Activated CD8-positive, alpha-beta memory T cell treated with anti-CD3 and anti-CD28 coated beads for 4 hours (primary cell): Measurements from ENCODE around the gene BMP15.

Experiments
- DNase-seq, 2 donors: peaks; one replicate each; pipeline ENCODE4 v3.0.0-alpha.2; 2020; ENCODE audit warnings: low read depth in 2 of 2

BMP15 gene

DNA sequence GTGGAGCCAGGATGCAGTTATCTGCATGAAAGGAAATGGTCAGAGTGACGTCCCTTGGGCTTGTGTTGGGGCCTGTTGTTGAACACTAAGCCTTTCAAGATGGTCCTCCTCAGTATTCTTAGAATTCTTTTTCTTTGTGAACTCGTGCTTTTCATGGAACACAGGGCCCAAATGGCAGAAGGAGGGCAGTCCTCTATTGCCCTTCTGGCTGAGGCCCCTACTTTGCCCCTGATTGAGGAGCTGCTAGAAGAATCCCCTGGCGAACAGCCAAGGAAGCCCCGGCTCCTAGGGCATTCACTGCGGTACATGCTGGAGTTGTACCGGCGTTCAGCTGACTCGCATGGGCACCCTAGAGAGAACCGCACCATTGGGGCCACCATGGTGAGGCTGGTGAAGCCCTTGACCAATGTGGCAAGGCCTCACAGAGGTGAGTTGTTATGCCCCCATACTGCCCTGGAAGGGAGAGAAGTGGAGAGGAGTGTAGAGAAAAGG lies at the start of gene BMP15:
BMP15 (plus strand) TSS at position 51 of the 492 bp plus-strand sequence; CDS start at position 100, 49 bp downstream.
- no peak for DNase-seq

DNA sequence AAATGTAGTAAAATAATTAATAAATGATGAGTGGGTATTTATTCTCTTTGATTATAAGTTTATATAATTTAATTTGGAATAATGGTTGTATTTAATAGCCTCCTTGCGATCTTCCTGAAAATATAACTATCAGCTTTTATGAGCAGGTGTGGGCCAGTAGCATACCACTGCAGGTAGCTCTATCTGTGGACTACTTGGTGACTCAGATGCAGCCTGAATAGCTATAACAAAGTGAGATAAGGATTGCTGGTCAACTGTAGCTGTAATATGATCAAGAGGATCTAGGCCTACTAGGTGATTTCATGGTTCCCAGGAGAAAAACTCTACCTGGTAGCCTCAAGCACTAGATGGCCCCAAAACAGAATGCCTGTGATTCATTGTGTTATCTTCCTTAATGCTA lies 47.1 kb upstream of the BMP15 start:
- no peak for DNase-seq

DNA sequence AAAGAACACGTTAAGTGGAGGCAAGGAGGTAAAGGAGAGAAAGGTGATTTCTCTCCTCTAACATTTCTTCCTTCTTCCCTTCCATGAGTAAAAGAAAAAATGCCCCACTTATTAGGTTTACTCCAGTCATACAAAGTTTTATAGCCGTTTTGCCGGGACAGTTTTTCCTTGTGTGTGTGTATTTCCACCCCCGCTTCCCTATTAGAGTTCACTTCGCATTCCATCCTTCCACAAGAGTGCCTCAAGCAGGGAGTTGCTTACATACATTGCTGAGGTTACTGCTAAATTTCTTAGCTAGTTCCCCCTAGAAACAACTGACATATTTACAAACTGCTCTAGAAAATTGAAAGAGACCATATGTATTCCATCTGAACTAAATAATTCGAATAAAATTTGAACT lies 45.2 kb upstream of the BMP15 start:
- no peak for DNase-seq

DNA sequence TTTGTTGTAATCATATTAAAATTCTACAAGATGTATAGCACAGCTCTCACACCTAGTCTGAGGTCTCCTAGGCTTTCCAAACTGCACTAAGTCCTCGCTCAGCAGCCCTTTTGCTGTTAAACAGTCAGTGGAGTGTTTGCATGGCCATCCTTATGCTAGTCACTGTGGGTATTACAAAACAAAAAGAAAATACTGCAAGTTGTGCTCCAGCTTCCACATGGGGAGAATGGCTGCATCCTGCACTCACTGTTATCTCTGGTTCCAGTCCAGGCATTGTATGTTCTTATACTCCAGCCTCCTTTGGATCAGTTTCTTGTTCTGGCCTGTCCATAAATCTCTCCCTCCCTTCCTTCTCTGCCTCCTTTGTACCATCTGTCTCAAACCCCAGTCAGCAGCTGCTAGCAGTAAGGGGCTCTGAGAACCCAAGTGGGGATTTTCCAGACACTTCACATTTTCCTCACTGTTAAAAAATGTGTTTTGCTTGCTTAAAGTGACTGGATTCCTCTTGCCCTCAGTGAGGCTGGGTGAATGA lies 38.5 kb upstream of the BMP15 start:
- no peak for DNase-seq

DNA sequence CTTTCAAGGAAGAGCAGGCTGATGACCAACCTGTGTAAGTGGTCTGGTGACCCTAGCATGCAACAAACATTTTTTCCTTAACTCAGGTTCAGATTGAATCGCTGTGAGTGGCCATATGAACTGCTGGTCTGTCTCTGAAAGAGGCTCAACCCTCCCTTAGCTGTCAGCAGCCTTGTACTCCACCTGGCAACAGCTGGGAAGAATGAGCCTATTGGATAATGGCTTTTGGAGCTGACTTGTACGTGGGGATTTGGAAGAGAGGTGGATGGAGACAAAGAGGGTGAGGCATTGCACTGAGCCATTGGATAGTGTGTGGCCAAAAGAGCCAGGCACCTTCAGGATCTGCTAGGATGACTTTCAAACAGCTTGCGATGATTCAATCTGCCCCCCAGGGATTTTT lies 35.7 kb upstream of the BMP15 start:
- DNase-seq = no peak

DNA sequence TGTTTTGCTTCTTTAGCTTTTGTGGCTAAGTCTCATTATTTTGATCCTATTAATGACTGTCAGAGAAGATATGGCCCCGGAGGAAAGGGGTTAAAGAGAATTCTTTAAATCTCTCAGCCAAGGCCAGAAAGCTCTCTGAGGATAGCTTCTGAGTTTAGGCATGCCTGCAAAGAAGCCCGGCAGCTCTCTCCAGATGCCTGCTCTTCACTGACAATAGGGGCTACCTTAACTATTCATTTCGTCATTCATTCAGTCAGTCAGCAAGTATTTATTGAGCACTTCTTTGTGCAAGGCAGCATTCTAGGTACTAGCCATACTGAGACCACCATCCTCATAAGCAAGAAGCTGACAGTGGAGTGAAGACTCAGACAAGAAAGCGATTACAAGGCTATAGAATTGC lies 34.0 kb upstream of the BMP15 start:
- no peak for DNase-seq

DNA sequence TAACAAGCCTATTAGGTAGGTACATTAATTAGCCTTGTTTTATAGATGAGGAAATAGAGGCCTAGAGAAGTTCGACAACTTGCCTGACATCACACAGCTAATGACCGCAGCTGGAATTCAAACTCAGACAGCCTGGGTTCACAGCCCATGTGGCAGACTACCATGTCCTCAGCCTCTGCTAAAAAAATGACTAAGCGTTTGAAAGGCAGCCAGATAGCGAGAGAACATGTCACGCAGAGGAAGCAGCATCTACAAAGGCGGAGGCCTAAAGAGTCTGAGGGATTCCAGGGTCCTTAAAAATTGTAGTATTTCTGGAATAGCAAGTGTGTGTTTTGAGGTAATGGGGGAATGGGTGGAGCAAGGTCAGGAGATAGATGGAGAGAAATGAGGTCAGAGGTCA lies 33.2 kb upstream of the BMP15 start:
- no peak for DNase-seq

DNA sequence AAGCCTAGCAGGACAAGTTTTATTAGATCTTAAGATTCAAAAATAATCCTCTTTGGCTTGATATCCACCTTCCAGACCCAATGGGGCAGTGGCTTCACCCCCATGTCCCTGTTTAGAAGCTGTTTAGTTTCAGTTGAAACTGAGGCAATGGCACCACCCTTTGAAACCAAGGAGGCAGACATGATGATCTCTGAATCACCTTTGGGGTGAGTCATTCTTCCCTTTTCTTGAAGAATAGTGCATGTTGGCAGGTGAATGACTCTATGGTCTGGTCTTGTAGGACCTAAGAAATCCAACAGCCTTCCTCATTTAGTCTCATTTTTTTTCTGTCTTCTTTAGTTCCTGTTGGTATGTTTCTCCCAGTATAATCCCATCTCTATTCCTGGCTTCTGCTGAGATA lies 29.5 kb upstream of the BMP15 start:
- DNase-seq = no peak

DNA sequence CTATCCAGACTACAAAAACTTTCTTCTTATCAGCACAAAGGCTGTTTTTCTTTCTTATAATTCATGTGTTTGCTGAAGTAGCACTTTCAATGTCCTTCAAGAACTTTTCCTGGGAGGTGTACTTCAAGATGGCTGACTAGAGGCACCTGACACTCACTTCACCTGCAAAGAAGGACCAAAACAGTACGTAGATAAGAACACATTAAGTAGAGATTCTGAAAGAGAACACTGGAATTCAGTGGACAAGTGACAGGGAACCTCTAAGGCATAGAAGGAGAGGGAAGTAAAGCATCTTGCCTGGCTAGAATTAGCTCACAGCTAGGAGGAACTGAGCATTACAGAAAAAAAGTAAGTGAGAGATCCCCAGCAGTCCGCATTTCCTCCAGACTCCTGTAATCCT lies 21.7 kb upstream of the BMP15 start:
- no peak for DNase-seq

DNA sequence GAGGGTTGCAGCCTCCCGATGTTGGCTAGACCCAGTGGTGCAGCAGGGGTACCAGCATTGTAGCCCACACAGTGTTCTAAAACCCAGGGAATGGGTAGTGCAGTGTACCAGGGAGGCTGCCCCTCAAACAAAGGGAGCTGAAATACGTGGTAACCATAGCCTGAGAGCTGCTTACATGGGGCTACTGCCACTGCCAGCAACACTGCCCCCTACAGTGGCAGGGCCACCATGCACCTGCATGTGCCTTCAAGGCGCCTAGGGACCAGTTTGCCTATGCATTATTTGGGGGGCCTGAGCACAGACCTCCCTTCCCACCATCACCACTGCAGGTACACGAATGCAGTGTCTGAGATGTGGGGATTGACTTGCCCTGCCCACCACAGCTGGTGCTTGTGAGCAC lies 21.0 kb upstream of the BMP15 start:
- no peak for DNase-seq

DNA sequence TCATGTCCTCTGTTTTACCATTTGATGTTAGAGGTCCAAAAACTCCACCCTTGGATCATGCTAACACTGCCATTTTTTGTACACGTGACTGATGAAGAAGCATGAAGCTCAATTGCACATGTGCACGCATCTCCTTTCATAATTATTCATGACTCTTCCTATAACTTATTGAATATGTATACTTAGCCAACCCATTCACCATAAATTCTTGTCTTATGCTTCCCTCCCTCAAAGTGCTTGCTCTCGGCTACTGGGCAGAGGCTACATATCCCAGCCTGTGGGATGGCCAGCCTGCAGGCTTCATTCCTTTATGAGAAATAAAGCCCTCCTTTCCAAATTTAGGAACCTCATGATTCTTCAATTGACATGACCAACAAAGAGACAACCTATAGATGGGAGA lies 17.5 kb upstream of the BMP15 start:
- DNase-seq = no peak

DNA sequence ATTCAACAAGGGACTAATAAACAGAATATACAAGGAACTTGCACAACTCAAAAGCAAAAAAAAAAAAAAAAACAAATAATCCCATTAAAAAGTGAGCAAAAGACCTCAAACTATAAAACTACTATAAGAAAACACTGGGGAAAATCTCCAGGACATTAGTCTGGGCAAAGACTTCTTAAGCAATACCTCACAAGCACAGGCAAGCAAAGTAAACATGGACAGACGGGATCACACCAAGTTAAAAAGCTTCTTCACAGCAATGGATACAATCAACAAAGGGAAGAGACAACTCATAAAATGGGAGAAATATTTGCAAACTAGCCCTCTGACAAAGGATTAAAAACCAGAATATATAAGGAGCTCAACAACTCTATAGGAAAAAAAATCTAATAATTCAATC lies 17.1 kb upstream of the BMP15 start:
- DNase-seq = no peak

DNA sequence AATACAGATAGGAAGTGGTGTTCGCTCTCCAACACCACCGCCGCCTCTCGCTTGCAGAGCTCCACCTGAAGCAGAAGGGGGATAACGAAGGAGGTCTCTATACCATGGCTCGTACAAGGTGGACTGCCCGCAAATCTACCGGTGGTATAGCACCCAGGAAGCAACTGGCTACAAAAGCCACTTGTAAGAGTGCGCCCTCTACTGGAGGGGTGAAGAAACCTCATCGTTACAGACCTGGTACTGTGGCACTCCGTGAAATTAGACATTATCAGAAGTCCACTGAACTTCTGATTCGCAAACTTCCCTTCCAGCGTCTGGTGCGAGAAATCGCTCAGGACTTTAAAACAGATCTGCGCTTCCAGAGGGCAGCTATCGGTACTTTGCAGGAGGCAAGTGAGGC lies 5.2 kb upstream of the BMP15 start:
- DNase-seq = no peak

DNA sequence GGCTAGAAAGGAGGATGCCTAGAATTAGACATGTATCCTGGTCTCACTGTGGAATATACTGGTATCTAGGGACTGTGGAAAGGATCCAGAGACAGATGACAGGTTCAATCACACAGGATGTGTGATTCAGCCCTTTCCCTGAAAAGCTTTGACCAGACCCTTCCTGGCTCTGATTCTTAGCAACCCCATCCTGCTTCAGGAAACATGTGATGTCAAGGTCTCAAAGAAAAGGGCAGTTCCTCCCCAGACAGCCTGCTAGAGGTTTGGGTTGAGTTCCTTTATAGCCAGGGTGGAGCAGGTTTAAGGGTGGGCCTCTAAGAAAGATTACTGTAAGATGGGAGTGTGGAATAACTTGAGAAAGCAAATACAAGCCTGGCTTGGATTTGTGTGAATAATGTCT lies 3.0 kb downstream of the BMP15 start:
- DNase-seq = no peak

DNA sequence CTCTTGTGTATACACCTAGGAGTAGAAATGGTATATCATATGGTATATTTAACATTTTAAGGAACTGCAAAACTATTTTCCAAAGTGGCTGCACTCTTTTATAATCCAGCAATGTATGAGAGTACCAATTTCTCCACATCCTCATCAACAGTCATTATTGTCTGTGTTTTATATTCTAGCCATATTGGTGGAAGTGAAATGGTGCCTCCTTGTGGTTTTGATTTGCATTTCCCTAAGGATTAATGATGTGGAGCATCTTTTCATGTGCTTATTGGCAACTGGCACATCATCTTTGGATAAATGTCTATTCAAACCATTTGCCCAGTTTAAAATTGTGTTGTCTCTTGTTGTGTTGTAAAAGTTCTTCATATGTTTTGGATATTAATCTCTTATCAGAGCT lies 9.6 kb downstream of the BMP15 start:
- DNase-seq = no peak

DNA sequence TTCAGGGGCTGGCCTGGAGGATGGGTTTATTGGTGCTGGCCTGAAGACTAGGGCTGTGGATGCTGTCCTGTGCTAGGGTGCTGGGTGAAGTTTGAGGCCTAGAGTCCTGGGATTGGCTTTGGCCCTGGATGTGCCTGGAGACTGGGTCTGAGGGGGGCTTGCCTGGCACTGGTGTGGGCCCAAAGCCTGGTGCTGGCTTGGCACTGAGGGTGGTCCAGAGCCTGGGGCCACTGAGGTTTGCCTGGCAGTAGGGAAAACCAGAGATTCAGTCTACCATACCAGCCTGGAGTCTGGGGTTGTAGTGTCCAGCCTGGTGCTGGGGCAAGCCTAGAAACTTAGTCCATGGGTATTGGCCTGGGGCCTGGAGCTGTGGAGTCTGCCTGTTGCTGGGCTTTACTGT lies 16.6 kb downstream of the BMP15 start:
- no peak for DNase-seq

DNA sequence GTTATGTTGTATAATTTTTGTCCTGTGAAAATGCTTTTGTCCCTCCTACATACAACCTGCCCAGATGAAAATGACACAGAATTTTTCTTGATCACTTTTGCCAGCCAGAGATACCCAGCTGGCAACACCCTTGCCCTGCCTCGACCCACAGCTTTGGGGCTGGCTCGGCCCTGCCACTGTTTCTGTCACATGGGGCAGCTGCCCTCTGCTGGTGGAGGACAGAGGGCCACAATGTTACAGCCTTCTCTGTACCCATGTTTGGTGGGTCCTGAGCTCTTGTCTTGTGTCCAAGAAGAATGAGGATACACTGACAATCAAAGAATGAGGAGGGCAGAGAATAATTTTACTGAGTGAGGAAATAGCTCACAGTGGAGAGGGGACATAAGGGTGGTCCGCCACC lies 31.1 kb downstream of the BMP15 start:
- DNase-seq = no peak

DNA sequence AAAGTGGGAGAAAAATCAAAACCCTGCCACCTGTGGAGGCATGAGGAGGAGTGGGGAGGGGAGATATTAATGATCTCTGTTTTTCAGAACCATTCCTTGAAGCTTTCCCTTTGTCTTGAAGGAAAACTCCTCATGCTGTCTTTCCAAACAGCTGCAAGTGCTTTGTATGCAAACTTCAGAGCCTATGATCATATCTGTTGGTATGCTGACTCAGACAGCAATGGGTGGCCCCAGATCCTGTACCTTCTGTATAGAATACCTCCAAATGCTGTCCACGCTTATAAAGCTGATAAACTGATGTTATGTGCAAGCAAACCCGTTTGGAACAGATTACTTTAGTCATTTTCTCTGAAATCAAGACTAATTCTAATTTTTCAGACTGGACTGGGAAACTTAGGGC lies 31.9 kb downstream of the BMP15 start:
- no peak for DNase-seq

DNA sequence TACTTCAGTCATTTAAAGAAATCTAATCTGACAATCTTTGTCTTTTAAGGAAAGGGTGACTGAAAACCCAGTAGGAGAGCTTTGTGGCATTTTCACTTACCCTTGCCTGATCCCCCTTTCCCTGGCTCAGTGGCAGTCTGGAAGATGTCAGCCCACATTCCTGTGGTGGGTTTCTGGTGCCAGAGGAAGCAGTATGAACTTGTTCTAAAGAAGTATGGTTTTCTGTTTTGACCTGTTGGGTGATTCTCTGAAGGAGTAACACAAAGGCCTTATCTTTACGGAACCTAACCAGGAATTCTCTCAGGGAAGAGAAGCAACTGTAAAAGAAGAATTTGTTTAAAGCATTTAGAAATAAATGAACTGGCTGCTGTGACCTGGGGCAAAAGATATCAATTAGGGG lies 41.9 kb downstream of the BMP15 start:
- DNase-seq = no peak

DNA sequence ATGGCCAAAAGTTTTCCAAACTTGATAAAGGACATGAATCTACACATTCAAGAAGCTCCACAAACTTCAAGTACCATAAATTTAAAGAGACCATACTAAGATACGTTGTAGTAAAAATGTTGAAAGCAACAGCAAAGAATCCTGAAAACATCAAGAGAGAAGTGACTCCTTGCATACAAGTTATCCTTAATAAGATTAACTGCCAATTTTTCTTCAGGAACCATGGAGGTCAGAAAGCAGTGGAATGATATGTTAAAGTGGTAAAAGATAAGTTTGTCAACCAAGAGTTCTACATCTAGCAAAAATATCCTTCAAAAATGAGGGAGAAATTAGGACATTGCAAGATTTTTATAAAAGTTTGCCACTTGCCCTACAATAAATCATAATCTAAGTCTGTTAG lies 43.3 kb downstream of the BMP15 start:
- DNase-seq = no peak

DNA sequence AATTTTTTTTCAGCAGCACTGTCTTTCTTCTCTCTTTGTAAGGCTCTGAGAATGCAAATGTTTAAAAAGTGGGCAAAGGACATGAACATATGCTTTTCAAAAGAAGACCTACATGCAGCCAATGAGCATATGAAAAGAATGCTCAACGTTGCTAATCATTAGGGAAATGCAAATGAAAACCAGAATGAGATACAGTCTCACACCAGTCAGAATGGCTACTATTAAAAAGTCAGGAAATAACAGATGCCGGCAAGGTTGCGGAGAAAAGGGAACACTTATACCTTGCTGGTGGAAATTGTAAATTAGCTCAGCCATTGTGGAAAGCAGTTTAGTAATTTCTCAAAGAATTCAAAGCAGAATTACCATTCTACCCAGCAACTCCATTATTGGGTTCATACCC lies 51.6 kb downstream of the BMP15 start:
- DNase-seq = no peak

DNA sequence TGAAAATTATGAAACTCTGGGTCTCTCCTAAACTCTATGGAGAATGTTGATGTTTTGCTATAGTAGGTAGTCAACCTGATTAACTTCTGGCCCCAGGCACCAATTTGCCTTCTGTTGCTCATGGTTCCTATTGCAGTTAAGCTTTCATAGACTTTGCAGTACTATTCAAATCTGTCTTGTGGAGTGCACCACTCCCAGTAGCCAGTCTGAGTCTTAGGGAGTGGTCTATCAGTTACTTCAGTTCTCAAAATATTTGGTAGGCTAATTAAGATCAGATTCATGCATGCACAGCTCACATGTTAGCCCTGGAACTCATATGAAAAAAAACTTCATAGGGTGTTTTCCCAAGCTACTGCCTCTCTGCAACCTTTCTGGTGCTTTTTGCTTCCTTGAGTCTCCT lies 53.3 kb downstream of the BMP15 start:
- no peak for DNase-seq
